Breast epithelium (tissue), 3 donors: ENCODE measurements around the gene NDC1.

ENCODE experiments used
- POLR2A ChIP-seq: fragments of 450-650 bp; IDR thresholded peaks from one replicate; pipeline ENCODE4 v1.6.1; 2016; ENCODE audit warnings: antibody characterized with exemption, mild to moderate bottlenecking, moderate library complexity
- POLR2AphosphoS5 ChIP-seq, 3 donors: sonication (generic); formaldehyde crosslinking; IDR thresholded peaks; one replicate each; pipeline ENCODE4 v1.6.1; 2017; ENCODE audit warnings: antibody characterized with exemption in 3 of 3
- TF ChIP-seq, protein P1 (sequence below), 3 donors: fragments of 450-650 bp; IDR thresholded peaks; one replicate each; pipeline ENCODE4 v1.5.1; 2016 to 2017; ENCODE audit warnings: antibody characterized with exemption in 3 of 3, mild to moderate bottlenecking in 3 of 3, moderate library complexity in 3 of 3

DNA sequence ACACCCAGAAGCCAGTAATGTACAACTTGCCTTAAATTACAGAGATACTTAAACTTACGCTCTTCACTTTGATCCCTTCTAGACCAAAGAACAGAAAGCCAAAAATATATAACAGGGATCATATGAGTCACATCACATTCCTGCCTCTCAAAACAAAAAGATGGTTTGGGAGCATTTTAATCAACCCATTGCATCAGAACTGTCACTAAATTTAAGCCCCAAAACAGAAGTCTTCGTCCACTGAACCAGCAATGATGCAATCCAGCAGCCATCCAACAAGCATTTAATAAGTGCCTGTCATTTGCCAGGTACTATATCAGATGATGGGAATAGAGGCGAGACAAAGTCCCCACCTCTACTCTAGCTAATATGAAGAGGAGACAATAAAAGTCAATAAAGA is 56.4 kb downstream of the NDC1 start:
- TF ChIP-seq, protein P1, sequence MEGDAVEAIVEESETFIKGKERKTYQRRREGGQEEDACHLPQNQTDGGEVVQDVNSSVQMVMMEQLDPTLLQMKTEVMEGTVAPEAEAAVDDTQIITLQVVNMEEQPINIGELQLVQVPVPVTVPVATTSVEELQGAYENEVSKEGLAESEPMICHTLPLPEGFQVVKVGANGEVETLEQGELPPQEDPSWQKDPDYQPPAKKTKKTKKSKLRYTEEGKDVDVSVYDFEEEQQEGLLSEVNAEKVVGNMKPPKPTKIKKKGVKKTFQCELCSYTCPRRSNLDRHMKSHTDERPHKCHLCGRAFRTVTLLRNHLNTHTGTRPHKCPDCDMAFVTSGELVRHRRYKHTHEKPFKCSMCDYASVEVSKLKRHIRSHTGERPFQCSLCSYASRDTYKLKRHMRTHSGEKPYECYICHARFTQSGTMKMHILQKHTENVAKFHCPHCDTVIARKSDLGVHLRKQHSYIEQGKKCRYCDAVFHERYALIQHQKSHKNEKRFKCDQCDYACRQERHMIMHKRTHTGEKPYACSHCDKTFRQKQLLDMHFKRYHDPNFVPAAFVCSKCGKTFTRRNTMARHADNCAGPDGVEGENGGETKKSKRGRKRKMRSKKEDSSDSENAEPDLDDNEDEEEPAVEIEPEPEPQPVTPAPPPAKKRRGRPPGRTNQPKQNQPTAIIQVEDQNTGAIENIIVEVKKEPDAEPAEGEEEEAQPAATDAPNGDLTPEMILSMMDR (IDR thresholded peaks at IDR 0.05) = no peak
- TF ChIP-seq POLR2AphosphoS5 (IDR thresholded peaks at IDR 0.05) (no peak), POLR2A (no peak)
